Activated naive CD8-positive, alpha-beta T cell treated with anti-CD3 and anti-CD28 coated beads, Interleukin-2, amount 50 U/mL, for 24 hours (primary cell): ENCODE measurements around the gene ANO2.

ENCODE experiments used
- ATAC-seq: fragments of 150-1000 bp; cut with Tn5 transposase; one replicate; pipeline ENCODE4 v1.10.0; 2021
- DNase-seq: peaks from one replicate; pipeline ENCODE4 v3.0.0; 2021
- H3K27ac Mint-ChIP-seq: one replicate; pipeline ENCODE4 v1.8.0; 2021; ENCODE audit warnings: mild to moderate bottlenecking, mixed read lengths
- H3K27me3 Mint-ChIP-seq: one replicate; pipeline ENCODE4 v1.8.0; 2021; ENCODE audit warnings: mixed read lengths
- H3K36me3 Mint-ChIP-seq: one replicate; pipeline ENCODE4 v1.8.0; 2021; ENCODE audit warnings: low read depth, mixed read lengths
- H3K4me1 Mint-ChIP-seq: one replicate; pipeline ENCODE4 v1.8.0; 2021; ENCODE audit warnings: mixed read lengths
- H3K4me3 Mint-ChIP-seq: one replicate; pipeline ENCODE4 v1.8.0; 2021; ENCODE audit warnings: mild to moderate bottlenecking, moderate library complexity, mixed read lengths
- H3K9me3 Mint-ChIP-seq: one replicate; pipeline ENCODE4 v1.8.0; 2021; ENCODE audit warnings: mixed read lengths

The ANO2 gene

GRCh38 chr12:5969974-5970690, 25.1 kb upstream of the ANO2 start:
- no peak for DNase-seq
- peaks cover 9% of the 10 kb centered on the region for H3K27me3 Mint-ChIP-seq

GRCh38 chr12:5969156-5969973, 24.3 kb upstream of the ANO2 start:
- ATAC-seq: no peak
- Mint-ChIP-seq H3K27ac (no peak overlapping the region), H3K4me1 (peaks cover 2% of the 10 kb centered on the region), H3K36me3 (no peaks in the 10 kb centered on the region), H3K27me3 (peaks cover 13% of the 10 kb centered on the region), H3K9me3 (no peaks in the 10 kb centered on the region), H3K4me3 (no peak overlapping the region)
- DNase-seq: no peak

More at GRCh38 chr12:5969974-5970690, 25.1 kb upstream of the ANO2 start:
- ATAC-seq: no peak
- Mint-ChIP-seq H3K4me1 (peaks cover 1% of the 10 kb centered on the region), H3K4me3 (no peak overlapping the region), H3K36me3 (no peaks in the 10 kb centered on the region), H3K27ac (no peak overlapping the region), H3K9me3 (no peaks in the 10 kb centered on the region)

- peaks cover 13% of the 10 kb centered on the region for H3K27me3 Mint-ChIP-seq
- no peak for ATAC-seq
- H3K27ac Mint-ChIP-seq: no peak overlapping the region
- peaks cover 2% of the 10 kb centered on the region for H3K4me1 Mint-ChIP-seq
- no peak overlapping the region for H3K4me3 Mint-ChIP-seq
- no peaks in the 10 kb centered on the region for H3K36me3 Mint-ChIP-seq
- no peaks in the 10 kb centered on the region for H3K9me3 Mint-ChIP-seq
- DNase-seq: no peak
Measured at GRCh38 chr12:5967645-5968415, 22.8 kb upstream of the ANO2 start.

- no peak overlapping the region for H3K27ac Mint-ChIP-seq
- DNase-seq (no peak), ATAC-seq (no peak)
- no peaks in the 10 kb centered on the region for H3K36me3 Mint-ChIP-seq
- no peak overlapping the region for H3K4me3 Mint-ChIP-seq
- H3K9me3 Mint-ChIP-seq: no peaks in the 10 kb centered on the region
- peaks cover 2% of the 10 kb centered on the region for H3K4me1 Mint-ChIP-seq
- peaks cover 12% of the 10 kb centered on the region for H3K27me3 Mint-ChIP-seq
Measured at GRCh38 chr12:5966486-5967095, 21.5 kb upstream of the ANO2 start.

GRCh38 chr12:5965950-5966383, 20.9 kb upstream of the ANO2 start:
- peak; percentile 56 for DNase-seq
- no peak overlapping the region for H3K4me3 Mint-ChIP-seq
- no peak overlapping the region for H3K27ac Mint-ChIP-seq
- peaks cover 16% of the 10 kb centered on the region for H3K27me3 Mint-ChIP-seq
- ATAC-seq: no peak
- no peaks in the 10 kb centered on the region for H3K9me3 Mint-ChIP-seq
- no peaks in the 10 kb centered on the region for H3K36me3 Mint-ChIP-seq
- peaks cover 2% of the 10 kb centered on the region for H3K4me1 Mint-ChIP-seq

- Mint-ChIP-seq H3K9me3 (no peaks in the 10 kb centered on the region), H3K4me3 (no peak overlapping the region), H3K4me1 (peaks cover 2% of the 10 kb centered on the region), H3K27ac (no peak overlapping the region), H3K27me3 (peaks cover 14% of the 10 kb centered on the region), H3K36me3 (no peaks in the 10 kb centered on the region)
- ATAC-seq (no peak), DNase-seq (no peak)
Measured at GRCh38 chr12:5964913-5965900, 20.1 kb upstream of the ANO2 start.

- no peak overlapping the region for H3K4me3 Mint-ChIP-seq
- no peak for DNase-seq
- no peaks in the 10 kb centered on the region for H3K9me3 Mint-ChIP-seq
- H3K4me1 Mint-ChIP-seq: peaks cover 2% of the 10 kb centered on the region
- no peaks in the 10 kb centered on the region for H3K36me3 Mint-ChIP-seq
- H3K27me3 Mint-ChIP-seq: peaks cover 12% of the 10 kb centered on the region
- no peak for ATAC-seq
- no peak overlapping the region for H3K27ac Mint-ChIP-seq
Measured at GRCh38 chr12:5963515-5963914, 18.5 kb upstream of the ANO2 start.

- no peak for ATAC-seq
- Mint-ChIP-seq H3K36me3 (no peaks in the 10 kb centered on the region), H3K27me3 (peaks cover 15% of the 10 kb centered on the region), H3K4me3 (no peak overlapping the region), H3K9me3 (no peaks in the 10 kb centered on the region), H3K27ac (no peak overlapping the region), H3K4me1 (peaks cover 2% of the 10 kb centered on the region)
- no peak for DNase-seq
Measured at GRCh38 chr12:5960783-5961182, 15.7 kb upstream of the ANO2 start.

GRCh38 chr12:5956987-5957386, 11.9 kb upstream of the ANO2 start:
- no peaks in the 10 kb centered on the region for H3K36me3 Mint-ChIP-seq
- no peaks in the 10 kb centered on the region for H3K9me3 Mint-ChIP-seq
- DNase-seq (no peak), ATAC-seq (no peak)
- no peak overlapping the region for H3K4me3 Mint-ChIP-seq
- H3K27me3 Mint-ChIP-seq: peaks cover 15% of the 10 kb centered on the region
- H3K27ac Mint-ChIP-seq: no peak overlapping the region
- no peaks in the 10 kb centered on the region for H3K4me1 Mint-ChIP-seq

- Mint-ChIP-seq H3K4me3 (no peak overlapping the region), H3K27me3 (peaks cover 14% of the 10 kb centered on the region), H3K9me3 (no peaks in the 10 kb centered on the region), H3K4me1 (no peaks in the 10 kb centered on the region), H3K36me3 (no peaks in the 10 kb centered on the region), H3K27ac (no peak overlapping the region)
- DNase-seq (no peak), ATAC-seq (no peak)
Measured at GRCh38 chr12:5954661-5955060, 9.6 kb upstream of the ANO2 start.

GRCh38 chr12:5953835-5954586, 9.0 kb upstream of the ANO2 start:
- DNase-seq: no peak
- Mint-ChIP-seq H3K4me3 (no peak overlapping the region), H3K27me3 (peaks cover 14% of the 10 kb centered on the region), H3K4me1 (no peaks in the 10 kb centered on the region), H3K36me3 (no peaks in the 10 kb centered on the region), H3K27ac (no peak overlapping the region), H3K9me3 (no peaks in the 10 kb centered on the region)
- ATAC-seq: no peak

GRCh38 chr12:5952031-5952430, 7.0 kb upstream of the ANO2 start:
- DNase-seq (no peak), ATAC-seq (no peak)
- H3K9me3 Mint-ChIP-seq: no peaks in the 10 kb centered on the region
- H3K36me3 Mint-ChIP-seq: no peaks in the 10 kb centered on the region
- H3K27me3 Mint-ChIP-seq: peaks cover 22% of the 10 kb centered on the region
- H3K27ac Mint-ChIP-seq: no peak overlapping the region
- H3K4me1 Mint-ChIP-seq: no peaks in the 10 kb centered on the region
- H3K4me3 Mint-ChIP-seq: no peak overlapping the region

- H3K9me3 Mint-ChIP-seq: no peaks in the 10 kb centered on the region
- ATAC-seq (no peak), DNase-seq (no peak)
- H3K27me3 Mint-ChIP-seq: peaks cover 48% of the 10 kb centered on the region
- no peak overlapping the region for H3K4me3 Mint-ChIP-seq
- no peak overlapping the region for H3K27ac Mint-ChIP-seq
- no peaks in the 10 kb centered on the region for H3K36me3 Mint-ChIP-seq
- H3K4me1 Mint-ChIP-seq: peaks cover 2% of the 10 kb centered on the region
Measured at GRCh38 chr12:5948696-5949095, 3.6 kb upstream of the ANO2 start.
